ENCODE results near the gene TTBK1.
A peak's percentile ranks its signal among the peaks of the same experiment; 100 is the strongest.

The TTBK1 gene

GRCh38 chr6:43307451-43308100 is 64.3 kb downstream of the TTBK1 start:
- DNase-seq = no peak

- DNase-seq = peak; percentile 86
Observed at GRCh38 chr6:43308101-43308989, 65.1 kb downstream of the TTBK1 start, which contains the start of gene CRIP3. TSS of gene CRIP3 (minus strand) at chr6:43308826. CDS start at chr6:43308792, 34 bp downstream.

- DNase-seq = no peak
Observed at GRCh38 chr6:43308990-43309477, 65.8 kb downstream of the TTBK1 start.

- DNase-seq = no peak
Observed at GRCh38 chr6:43310134-43310533, 66.9 kb downstream of the TTBK1 start.

GRCh38 chr6:43310624-43311023 is 67.3 kb downstream of the TTBK1 start:
- DNase-seq = no peak

- no peak for DNase-seq
Observed at GRCh38 chr6:43311666-43312065, 68.4 kb downstream of the TTBK1 start.

- no peak for DNase-seq
Observed at GRCh38 chr6:43313813-43314212, 70.5 kb downstream of the TTBK1 start.

GRCh38 chr6:43318011-43318410 is 74.7 kb downstream of the TTBK1 start:
- DNase-seq = no peak

- DNase-seq = no peak
Observed at GRCh38 chr6:43325876-43326275, 82.6 kb downstream of the TTBK1 start.

GRCh38 chr6:43328528-43328927 is 85.2 kb downstream of the TTBK1 start:
- no peak for DNase-seq

- DNase-seq = no peak
Observed at GRCh38 chr6:43331470-43331869, 88.2 kb downstream of the TTBK1 start.

GRCh38 chr6:43331891-43332290 is 88.6 kb downstream of the TTBK1 start:
- no peak for DNase-seq

GRCh38 chr6:43334466-43335095 is 91.3 kb downstream of the TTBK1 start:
- peak; percentile 14 for DNase-seq

- peak; percentile 93 for DNase-seq
Observed at GRCh38 chr6:43335469-43335868, 92.2 kb downstream of the TTBK1 start.

GRCh38 chr6:43336382-43336781 is 93.1 kb downstream of the TTBK1 start:
- DNase-seq = no peak
